Naive thymus-derived CD4-positive, alpha-beta T cell (primary cell): ENCODE measurements around the gene HINT1. TPM values are rescaled to one million over a fixed set of nuclear protein-coding genes. Genes with fewer than 3 reads are reported as not detected.
A peak's percentile ranks its signal among the peaks of the same experiment; 100 is the strongest.

Experiments used
- ATAC-seq: fragments of 150-1000 bp; cut with Tn5 transposase; 2 replicates; pipeline ENCODE4 v1.10.0; 2021; ENCODE audit warnings: mild to moderate bottlenecking, moderate library complexity
- CTCF ChIA-PET: fragments of 350-600 bp; sonication (Branson Sonifier 250); formaldehyde crosslinking; loops from one replicate; lab custom pipeline; 2021; ENCODE audit warnings: antibody characterized with exemption; lab: Charles Lee
- POLR2A ChIA-PET: fragments of 350-600 bp; sonication (Branson Sonifier 250); formaldehyde crosslinking; loops from one replicate; lab custom pipeline; 2021; ENCODE audit warnings: antibody characterized with exemption, inconsistent platforms; lab: Charles Lee
- DNase-seq, 9 donors: peaks; one replicate each; pipeline versions ENCODE4 v3.0.0 to v3.0.0-alpha.2; 2020 to 2022; ENCODE audit warnings: mixed read lengths in 1 of 9
- H3K27ac ChIP-seq: one replicate; pipeline ENCODE4 v1.7.0; 2013; ENCODE audit warnings: mild to moderate bottlenecking, low read depth, low read length, moderate library complexity
- H3K27me3 ChIP-seq, 2 donors: one replicate each; pipeline ENCODE4 v1.7.0; 2013; ENCODE audit warnings: low read length in 2 of 2, mild to moderate bottlenecking in 2 of 2, moderate library complexity in 2 of 2; ENCODE audit not compliant: control insufficient read depth in 2 of 2, insufficient read depth in 2 of 2
- H3K36me3 ChIP-seq, 3 experiments: 1 replicate in 2 of 3; 2 replicates in 1 of 3; pipeline ENCODE4 v1.7.0; 2013; ENCODE audit warnings: low read length in 3 of 3, mild to moderate bottlenecking in 3 of 3, moderate library complexity in 1 of 3; ENCODE audit not compliant: insufficient read depth in 3 of 3, control insufficient read depth in 2 of 3
- H3K4me1 ChIP-seq, 2 donors: one replicate each; pipeline ENCODE4 v1.7.0; 2013; ENCODE audit warnings: low read length in 2 of 2, mild to moderate bottlenecking in 2 of 2, moderate library complexity in 1 of 2; ENCODE audit not compliant: control insufficient read depth in 2 of 2, insufficient read depth in 2 of 2
- H3K4me3 ChIP-seq: 2 replicates; pipeline ENCODE4 v1.7.0; 2013; ENCODE audit warnings: mild to moderate bottlenecking, low read length
- H3K9me3 ChIP-seq, 3 experiments: 1 replicate in 2 of 3; 2 replicates in 1 of 3; pipeline ENCODE4 v1.7.0; 2013; ENCODE audit warnings: low read length in 3 of 3; ENCODE audit not compliant: control insufficient read depth in 2 of 3
- H3K27ac Mint-ChIP-seq, 9 donors: one replicate each; pipeline ENCODE4 v1.8.0; 2020 to 2022; ENCODE audit warnings: mixed read lengths in 9 of 9, mild to moderate bottlenecking in 8 of 9, moderate library complexity in 5 of 9, inconsistent platforms in 2 of 9
- H3K27me3 Mint-ChIP-seq, 5 donors: one replicate each; pipeline ENCODE4 v1.8.0; 2021 to 2022; ENCODE audit warnings: mixed read lengths in 5 of 5, mild to moderate bottlenecking in 1 of 5
- H3K36me3 Mint-ChIP-seq, 5 donors: one replicate each; pipeline ENCODE4 v1.8.0; 2020 to 2022; ENCODE audit warnings: mixed read lengths in 5 of 5, mild to moderate bottlenecking in 3 of 5, inconsistent platforms in 1 of 5
- H3K4me1 Mint-ChIP-seq, 7 donors: one replicate each; pipeline ENCODE4 v1.8.0; 2020 to 2022; ENCODE audit warnings: mixed read lengths in 7 of 7, mild to moderate bottlenecking in 3 of 7, inconsistent platforms in 1 of 7
- H3K4me3 Mint-ChIP-seq, 10 donors: one replicate each; pipeline ENCODE4 v1.8.0; 2020 to 2022; ENCODE audit warnings: mild to moderate bottlenecking in 10 of 10, mixed read lengths in 10 of 10, moderate library complexity in 6 of 10, inconsistent platforms in 2 of 10
- H3K9me3 Mint-ChIP-seq, 11 donors: one replicate each; pipeline ENCODE4 v1.8.0; 2020 to 2022; ENCODE audit warnings: mixed read lengths in 11 of 11, mild to moderate bottlenecking in 4 of 11, inconsistent platforms in 1 of 11, moderate library complexity in 1 of 11
- intact Hi-C, 2 donors: fragments of 100-400 bp; cut with micrococcal nuclease; formaldehyde crosslinking; loops; one replicate each; pipeline ENCODE4 v1.15.1; 2023
- polyA plus RNA-seq, 2 donors: library from polyadenylated mRNA; unstranded; fragments of 300-500 nt; fragmentation: Illumina TruSeq; gene quantifications; one replicate each; pipeline ENCODE4 v1.2.3, GENCODE V29; 2021
- total RNA-seq, 6 experiments: library from RNA in 5 of 6; stranded (reverse) in 5 of 6; gene quantifications; 1 replicate in 5 of 6; 2 replicates in 1 of 6; pipeline ENCODE4 v1.2.3 and lab custom pipeline; 2021 to 2026

The HINT1 gene
- total and polyA plus RNA-seq, 7 experiments from 2014 or later, result 172 to 376 (median 241) TPM

GRCh38 chr5:131186561-131187256 lies 21.7 kb upstream of the HINT1 start:
- no peak for DNase-seq
- Mint-ChIP-seq H3K4me3 (no peak overlapping the region), H3K9me3 (no peaks in the 10 kb centered on the region), H3K36me3 (peaks cover 7 to 28% (median 27%) of the 10 kb centered on the region in 5 donors), H3K27me3 (no peaks in the 10 kb centered on the region), H3K4me1 (peaks cover 4 to 14% (median 8%) of the 10 kb centered on the region in 7 donors), H3K27ac (no peak overlapping the region)
- intact Hi-C loops, result no loop called here
- CTCF ChIA-PET, result no interaction called here
- Histone ChIP-seq H3K36me3 (peaks cover 0 to 7% (median 4%) of the 10 kb centered on the region in 3 experiments), H3K4me1 (no peaks in the 10 kb centered on the region), H3K4me3 (no peak overlapping the region), H3K27me3 (no peaks in the 10 kb centered on the region), H3K27ac (no peak overlapping the region), H3K9me3 (no peaks in the 10 kb centered on the region)
- POLR2A ChIA-PET, result no interaction called here
- no peak for ATAC-seq

DNA sequence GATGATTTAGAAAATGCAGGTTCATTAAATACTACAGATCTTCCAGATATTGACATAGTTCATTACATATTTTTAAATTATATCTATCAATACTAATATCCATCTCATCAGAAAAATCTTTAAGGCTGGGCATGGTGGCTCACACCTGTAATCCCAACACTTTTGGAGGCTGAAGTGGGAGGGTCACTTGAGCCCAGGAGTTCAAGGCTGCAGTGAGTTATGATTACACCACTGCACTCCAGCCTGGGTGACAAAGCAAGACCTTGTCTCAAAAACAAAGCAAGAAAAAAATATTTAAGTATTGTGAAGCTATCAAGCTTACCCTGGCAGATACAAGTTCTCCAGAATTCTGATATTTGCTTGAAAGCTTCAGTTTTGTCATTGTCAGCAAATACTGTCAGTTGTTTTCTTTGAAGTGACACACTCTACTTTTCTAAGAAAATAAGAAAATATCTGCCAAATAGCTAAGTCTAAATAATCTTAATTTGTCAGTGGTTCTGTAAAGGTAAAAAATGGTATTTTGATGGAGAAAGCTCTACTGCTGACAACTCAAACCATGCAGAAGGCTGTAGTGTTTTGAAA lies 20.6 kb upstream of the HINT1 start:
- H3K4me3 Mint-ChIP-seq, result no peak overlapping the region
- no peaks in the 10 kb centered on the region for H3K9me3 ChIP-seq
- ChIA-PET POLR2A (interaction anchor here (1.4 kb wide), 1 partner anchor 71 kb away, joined by 4 read pairs; no protein-coding TSS in a partner anchor), CTCF (no interaction called here)
- H3K4me1 Mint-ChIP-seq, result peaks cover 4 to 13% (median 9%) of the 10 kb centered on the region in 7 donors
- H3K27ac ChIP-seq, result no peak overlapping the region
- H3K36me3 ChIP-seq, result peaks cover 0 to 7% (median 4%) of the 10 kb centered on the region in 3 experiments
- H3K4me3 ChIP-seq, result no peak overlapping the region
- intact Hi-C loops, result no loop called here
- H3K9me3 Mint-ChIP-seq, result no peaks in the 10 kb centered on the region
- ATAC-seq (no peak), DNase-seq (no peak)
- H3K27me3 Mint-ChIP-seq, result no peaks in the 10 kb centered on the region
- H3K27ac Mint-ChIP-seq, result peak overlapping the region in 1 of 9 donors; percentile 23
- H3K4me1 ChIP-seq, result no peaks in the 10 kb centered on the region
- H3K27me3 ChIP-seq, result no peaks in the 10 kb centered on the region
- peaks cover 7 to 28% (median 23%) of the 10 kb centered on the region in 5 donors for H3K36me3 Mint-ChIP-seq

GRCh38 chr5:131182839-131183238 lies 17.8 kb upstream of the HINT1 start:
- Histone ChIP-seq H3K27me3 (no peaks in the 10 kb centered on the region), H3K4me1 (peaks cover 0 to 3% of the 10 kb centered on the region in 2 donors), H3K4me3 (no peak overlapping the region), H3K9me3 (no peaks in the 10 kb centered on the region), H3K36me3 (peaks cover 0 to 7% (median 4%) of the 10 kb centered on the region in 3 experiments), H3K27ac (no peak overlapping the region)
- POLR2A ChIA-PET, result interaction anchor here (0.8 to 0.9 kb wide), 2 partner anchors 58 to 83 kb away, joined by 3 to 4 read pairs; no protein-coding TSS in a partner anchor
- CTCF ChIA-PET, result no interaction called here
- no peak for DNase-seq
- ATAC-seq, result no peak
- Mint-ChIP-seq H3K27ac (no peak overlapping the region), H3K4me1 (peaks cover 10 to 23% (median 14%) of the 10 kb centered on the region in 7 donors), H3K4me3 (no peak overlapping the region), H3K27me3 (no peaks in the 10 kb centered on the region), H3K36me3 (peaks cover 7 to 21% (median 16%) of the 10 kb centered on the region in 5 donors), H3K9me3 (no peaks in the 10 kb centered on the region)
- intact Hi-C loops, result no loop called here

GRCh38 chr5:131180407-131180806 lies 15.4 kb upstream of the HINT1 start:
- Mint-ChIP-seq H3K27me3 (no peaks in the 10 kb centered on the region), H3K4me1 (peaks cover 18 to 40% (median 30%) of the 10 kb centered on the region in 7 donors), H3K27ac (no peak overlapping the region), H3K9me3 (no peaks in the 10 kb centered on the region), H3K4me3 (no peak overlapping the region), H3K36me3 (peaks cover 7 to 27% (median 22%) of the 10 kb centered on the region in 5 donors)
- Histone ChIP-seq H3K4me3 (no peak overlapping the region), H3K4me1 (peaks cover 0 to 12% of the 10 kb centered on the region in 2 donors), H3K27me3 (no peaks in the 10 kb centered on the region), H3K36me3 (peaks cover 0 to 7% (median 4%) of the 10 kb centered on the region in 3 experiments), H3K27ac (no peak overlapping the region), H3K9me3 (no peaks in the 10 kb centered on the region)
- DNase-seq (no peak), ATAC-seq (no peak)
- ChIA-PET CTCF (no interaction called here), POLR2A (no interaction called here)
- intact Hi-C loops, result no loop called here

- DNase-seq, result peak in 3 of 9 donors; percentile 10 to 22 (median 18)
- Histone ChIP-seq H3K36me3 (no peaks in the 10 kb centered on the region), H3K4me3 (peak overlapping the region; percentile 74), H3K27me3 (no peaks in the 10 kb centered on the region), H3K4me1 (peaks cover 11 to 13% of the 10 kb centered on the region in 2 donors), H3K9me3 (no peaks in the 10 kb centered on the region), H3K27ac (peak overlapping the region; percentile 82)
- peak overlapping the region; percentile 95 to 100 (median 98) for H3K4me3 Mint-ChIP-seq
- H3K9me3 Mint-ChIP-seq, result no peaks in the 10 kb centered on the region
- peak overlapping the region; percentile 92 to 98 (median 97) for H3K27ac Mint-ChIP-seq
- no peak for ATAC-seq
- ChIA-PET POLR2A (interaction anchor here (0.5 to 1.9 kb wide), 7 partner anchors 38 to 218 kb away, joined by 3 to 8 read pairs (median 4); partner anchors contain the start of gene CDC42SE2), CTCF (interaction anchor here (1.3 to 2.2 kb wide), 2 partner anchors 81 to 211 kb away, joined by 5 to 10 read pairs; no protein-coding TSS in a partner anchor)
- H3K4me1 Mint-ChIP-seq, result peaks cover 37 to 72% (median 63%) of the 10 kb centered on the region in 7 donors
- intact Hi-C loops, result no loop called here
- peaks cover 0 to 11% (median 4%) of the 10 kb centered on the region in 5 donors for H3K36me3 Mint-ChIP-seq
- H3K27me3 Mint-ChIP-seq, result no peaks in the 10 kb centered on the region
Measured at GRCh38 chr5:131171276-131171810, 6.3 kb upstream of the HINT1 start.

- no peaks in the 10 kb centered on the region for H3K9me3 Mint-ChIP-seq
- no peaks in the 10 kb centered on the region for H3K27me3 Mint-ChIP-seq
- DNase-seq (peak; percentile 70 to 99 (median 95)), ATAC-seq (peak; percentile 98)
- no peaks in the 10 kb centered on the region for H3K27me3 ChIP-seq
- H3K4me3 Mint-ChIP-seq, result peak within 1 kb of the TSS; percentile 95 to 100 (median 98)
- peak within 1 kb of the TSS; percentile 74 for H3K4me3 ChIP-seq
- POLR2A ChIA-PET, result interaction anchor here (0.7 to 2.0 kb wide), 6 partner anchors 38 to 270 kb away, joined by 3 to 13 read pairs (median 5); partner anchors contain the start of gene CDC42SE2
- CTCF ChIA-PET, result interaction anchor here (1.8 to 2.2 kb wide), 2 partner anchors 211 kb away, joined by 4 to 10 read pairs; no protein-coding TSS in a partner anchor
- peak within 1 kb of the TSS; percentile 92 to 98 (median 97) for H3K27ac Mint-ChIP-seq
- H3K36me3 ChIP-seq, result no peaks in the 10 kb centered on the region
- peaks cover 11 to 16% of the 10 kb centered on the region in 2 donors for H3K4me1 ChIP-seq
- peak within 1 kb of the TSS; percentile 82 for H3K27ac ChIP-seq
- intact Hi-C loops, result loop anchor here (1.0 kb wide), 10 partner anchors 39 to 465 kb away; partner anchors contain the start of gene RAPGEF6 (in 2 of the 2)
- no peaks in the 10 kb centered on the region for H3K9me3 ChIP-seq
- peaks cover 0 to 7% (median 0%) of the 10 kb centered on the region in 5 donors for H3K36me3 Mint-ChIP-seq
- H3K4me1 Mint-ChIP-seq, result peaks cover 37 to 72% (median 63%) of the 10 kb centered on the region in 7 donors
Measured at GRCh38 chr5:131170540-131171275, 5.7 kb upstream of the HINT1 start, which contains the start of gene LYRM7. Gene LYRM7, plus strand, starts transcription at chr5:131170944. Its CDS starts 77 bp downstream, at chr5:131171021.
